Muscle of back (tissue), 11 donors: ENCODE measurements around the gene RAP1GAP. TPM values are rescaled to one million over a fixed set of nuclear protein-coding genes. Genes with fewer than 3 reads are reported as not detected.
A peak's percentile ranks its signal among the peaks of the same experiment; 100 is the strongest.

Source experiments
- DNase-seq, 3 donors: peaks; one replicate each; pipeline versions ENCODE4 v3.0.0 to v3.0.0-alpha.2; 2013
- polyA plus RNA-seq, 10 donors: library from polyadenylated mRNA; unstranded; fragments of 120-200 nt; gene quantifications; one replicate each; pipeline ENCODE4 v1.2.1, GENCODE V29; 2013; ENCODE audit not compliant: insufficient read length in 10 of 10

Gene RAP1GAP
- polyA plus RNA-seq, 10 donors = 1.0 to 4.5 (median 1.5) TPM

GRCh38 chr1:21662426-21663247 is 6.5 kb downstream of the RAP1GAP start:
- no peak for DNase-seq

- DNase-seq = no peak
These were observed 7.3 kb downstream of the RAP1GAP start for GRCh38 chr1:21661886-21662285.

- DNase-seq = no peak
These were observed 9.2 kb downstream of the RAP1GAP start for GRCh38 chr1:21659924-21660326.

- peak; percentile 45 to 83 (median 77) for DNase-seq
These were observed 9.8 kb downstream of the RAP1GAP start for GRCh38 chr1:21659099-21659923.

GRCh38 chr1:21657456-21658190 is 11.5 kb downstream of the RAP1GAP start:
- no peak for DNase-seq

- no peak for DNase-seq
These were observed 13.4 kb downstream of the RAP1GAP start for GRCh38 chr1:21655748-21656147.

- DNase-seq = no peak
These were observed 13.9 kb downstream of the RAP1GAP start for GRCh38 chr1:21655259-21655658.

GRCh38 chr1:21654209-21654608 is 14.9 kb downstream of the RAP1GAP start:
- no peak for DNase-seq

- no peak for DNase-seq
These were observed 15.4 kb downstream of the RAP1GAP start for GRCh38 chr1:21653744-21654100.

GRCh38 chr1:21652937-21653743 is 16.0 kb downstream of the RAP1GAP start:
- DNase-seq = no peak

- DNase-seq = no peak
These were observed 16.8 kb downstream of the RAP1GAP start for GRCh38 chr1:21652101-21652936.

GRCh38 chr1:21651214-21652042 is 17.7 kb downstream of the RAP1GAP start:
- DNase-seq = peak in 1 of 3 donors; percentile 63

- no peak for DNase-seq
These were observed 18.8 kb downstream of the RAP1GAP start for GRCh38 chr1:21650400-21650799.

GRCh38 chr1:21649315-21649714 is 19.8 kb downstream of the RAP1GAP start:
- DNase-seq = no peak

- DNase-seq = no peak
These were observed 20.4 kb downstream of the RAP1GAP start for GRCh38 chr1:21648791-21649190.

GRCh38 chr1:21648352-21648730 is 20.8 kb downstream of the RAP1GAP start:
- DNase-seq = no peak

GRCh38 chr1:21647431-21648351 is 21.5 kb downstream of the RAP1GAP start:
- DNase-seq = peak; percentile 32 to 71 (median 47)

- no peak for DNase-seq
These were observed 23.6 kb downstream of the RAP1GAP start for GRCh38 chr1:21645550-21645949.
